Measurements from ENCODE around the gene INMT.
A peak's percentile ranks its signal among the peaks of the same experiment; 100 is the strongest.

INMT gene

GRCh38 chr7:30745261-30745941, 6.5 kb upstream of the INMT start:
- DNase-seq (ENCODE audit: low read depth in 2 of 2), result peak in 1 of 2 donors; percentile 51

DNA sequence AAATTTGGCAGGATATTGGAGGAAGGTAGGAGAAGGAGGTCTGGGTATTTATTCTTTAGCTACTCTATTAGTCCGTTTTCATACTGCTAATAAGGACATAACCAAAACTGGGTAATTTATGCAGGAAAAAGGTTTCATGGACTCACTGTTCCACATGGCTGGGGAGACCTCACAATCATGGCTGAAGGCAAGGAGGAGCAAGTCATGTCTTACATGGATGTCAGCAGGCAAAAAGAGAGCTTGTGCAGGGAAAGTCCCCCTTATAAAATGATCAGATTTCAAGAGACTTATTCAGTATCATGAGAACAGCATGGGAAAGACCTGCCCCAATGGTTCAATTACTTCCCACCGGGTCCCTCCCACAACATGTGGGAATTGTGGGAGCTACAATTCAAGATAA, 1.9 kb upstream of the INMT start:
- no peak overlapping the region for H3K4me3 ChIP-seq (replicated peaks in 1 of 2; ENCODE audit: low read depth in 2 of 2, low read length in 2 of 2)
- TF ChIP-seq CTCF (IDR thresholded peaks at IDR 0.05; ENCODE audit: low read depth, low read length), result no peak
- DNase-seq (ENCODE audit: low read depth in 2 of 2), result no peak

More at GRCh38 chr7:30745261-30745941, 6.5 kb upstream of the INMT start:
- TF ChIP-seq CTCF (IDR thresholded peaks at IDR 0.05; ENCODE audit: low read depth, low read length), result no peak
- no peak overlapping the region for H3K4me3 ChIP-seq (replicated peaks in 1 of 2; ENCODE audit: low read depth in 2 of 2, low read length in 2 of 2)

GRCh38 chr7:30750683-30751650, 968 bp upstream of the INMT start:
- H3K4me3 ChIP-seq (replicated peaks in 1 of 2; ENCODE audit: low read depth in 2 of 2, low read length in 2 of 2), result peak overlapping the region in 1 of 2 donors; percentile 67
- no peak for TF ChIP-seq CTCF (IDR thresholded peaks at IDR 0.05; ENCODE audit: low read depth, low read length)
- DNase-seq (ENCODE audit: low read depth in 2 of 2), result peak; percentile 82 to 97

DNA sequence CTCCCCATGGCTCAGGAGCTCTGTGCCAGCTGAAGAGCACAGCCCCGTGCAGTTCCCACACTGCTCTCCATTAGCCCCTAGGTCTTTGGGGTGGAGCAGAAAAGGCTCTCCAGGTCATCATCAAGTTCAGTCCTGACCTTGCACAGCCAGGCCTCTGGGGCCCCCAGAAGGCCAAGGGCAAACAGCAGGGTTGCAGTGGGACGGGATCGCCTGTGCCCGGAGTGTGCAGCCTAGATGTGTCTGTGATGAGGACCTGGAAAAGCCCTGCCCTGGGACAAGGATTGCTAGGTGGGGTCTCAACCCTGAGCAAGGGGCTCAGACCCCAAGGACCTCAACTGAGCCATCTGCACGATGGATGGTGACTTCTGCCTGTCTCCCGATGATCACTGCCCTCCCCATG, 549 bp downstream of the INMT start:
- H3K4me3 ChIP-seq (replicated peaks in 1 of 2; ENCODE audit: low read depth in 2 of 2, low read length in 2 of 2), result peak overlapping the region in 1 of 2 donors; percentile 67
- TF ChIP-seq CTCF (IDR thresholded peaks at IDR 0.05; ENCODE audit: low read depth, low read length), result no peak
- DNase-seq (ENCODE audit: low read depth in 2 of 2), result no peak

DNA sequence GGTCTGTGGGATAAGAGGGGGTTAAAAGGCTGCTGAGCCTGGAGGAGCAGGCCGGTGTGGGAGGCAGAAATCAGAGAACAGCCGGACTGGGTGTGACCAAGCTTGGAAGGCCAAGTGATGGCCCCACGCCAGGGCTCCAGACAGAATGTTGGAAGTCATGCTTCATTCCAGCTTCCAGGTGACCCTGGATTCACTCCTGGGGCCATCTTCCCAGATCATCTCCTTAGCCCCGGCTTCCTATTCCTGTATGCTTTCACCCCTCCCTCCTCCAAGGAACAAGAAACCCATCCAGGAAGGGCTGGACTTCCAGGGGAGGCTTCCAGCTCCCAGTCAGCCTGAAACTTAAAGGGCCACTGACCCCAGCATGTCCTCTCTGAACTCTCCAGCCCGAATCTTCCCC, 1.0 kb downstream of the INMT start:
- TF ChIP-seq CTCF (IDR thresholded peaks at IDR 0.05; ENCODE audit: low read depth, low read length), result no peak
- H3K4me3 ChIP-seq (replicated peaks in 1 of 2; ENCODE audit: low read depth in 2 of 2, low read length in 2 of 2), result peak overlapping the region in 1 of 2 donors; percentile 67
- DNase-seq (ENCODE audit: low read depth in 2 of 2), result peak; percentile 28 to 87

GRCh38 chr7:30754315-30754877, 2.5 kb downstream of the INMT start:
- H3K4me3 ChIP-seq (replicated peaks in 1 of 2; ENCODE audit: low read depth in 2 of 2, low read length in 2 of 2), result peak overlapping the region in 1 of 2 donors; percentile 67
- no peak for TF ChIP-seq CTCF (IDR thresholded peaks at IDR 0.05; ENCODE audit: low read depth, low read length)
- DNase-seq (ENCODE audit: low read depth in 2 of 2), result no peak

Measured in cardiac fibroblast (primary cell).